T-helper 1 cell (primary cell): ENCODE results near the gene RRM2.
A peak's percentile ranks its signal among the peaks of the same experiment; 100 is the strongest.
"Not testable (repeated sequence)": the region's sequence is repeated elsewhere in the genome, so short reads cannot be mapped to it uniquely, and the experiment has no call there.

Experiments used
- DNase-seq, 5 donors: peaks; one replicate each; pipeline ENCODE4 v3.0.0-alpha.2; 2012 to 2020

RRM2 gene

DNA sequence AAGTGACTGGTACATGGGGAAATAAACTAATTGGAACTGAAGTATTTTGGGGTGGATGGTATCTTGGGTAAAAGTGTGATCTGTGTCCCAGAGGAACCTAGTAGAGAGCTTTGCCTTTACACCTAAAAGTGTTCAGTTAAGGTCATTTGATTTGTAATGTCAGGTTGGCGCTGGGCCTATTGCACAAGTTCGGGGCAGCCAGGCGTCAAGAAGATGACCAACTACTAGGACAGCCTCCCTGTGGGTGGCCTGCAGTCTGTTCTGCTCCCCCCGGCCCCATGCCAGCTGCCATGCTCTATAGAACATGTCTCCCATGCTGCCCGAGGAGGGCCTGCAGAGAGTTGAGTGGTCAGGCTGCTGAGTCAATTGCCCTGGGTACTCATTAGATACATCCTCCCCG is 10.1 kb downstream of the RRM2 start:
- no peak for DNase-seq

DNA sequence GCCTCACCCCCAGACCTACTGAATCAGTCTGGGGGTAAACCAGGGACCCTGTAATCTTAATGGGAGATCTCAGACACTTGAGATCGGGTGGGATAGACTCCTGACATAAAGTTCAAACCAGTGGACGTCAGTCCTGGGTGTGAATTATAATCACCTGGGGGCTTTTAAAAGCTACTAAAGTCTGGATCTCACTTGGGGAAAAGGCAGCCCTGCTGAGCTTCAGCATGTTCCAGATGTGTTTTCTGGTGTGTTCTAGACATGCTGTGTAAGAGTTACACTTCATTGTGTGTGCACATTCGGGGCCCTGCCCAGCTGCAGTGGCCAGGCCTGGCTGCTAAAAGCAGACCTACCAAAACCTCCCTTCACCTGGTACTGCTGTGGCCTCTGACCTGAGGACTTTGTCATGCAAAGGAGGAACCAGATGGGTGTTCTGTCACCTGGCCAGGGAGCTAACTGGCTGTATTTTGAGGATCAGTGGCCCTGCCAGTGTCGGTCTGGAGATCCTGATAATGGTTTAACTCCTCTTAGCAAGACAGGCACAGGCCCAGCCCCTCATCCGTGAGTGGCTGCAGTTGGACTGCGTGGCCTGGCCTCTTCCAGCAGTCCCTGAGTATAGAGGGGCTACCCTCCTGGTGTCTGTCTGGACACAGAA is 10.6 kb downstream of the RRM2 start:
- DNase-seq, result no peak

DNA sequence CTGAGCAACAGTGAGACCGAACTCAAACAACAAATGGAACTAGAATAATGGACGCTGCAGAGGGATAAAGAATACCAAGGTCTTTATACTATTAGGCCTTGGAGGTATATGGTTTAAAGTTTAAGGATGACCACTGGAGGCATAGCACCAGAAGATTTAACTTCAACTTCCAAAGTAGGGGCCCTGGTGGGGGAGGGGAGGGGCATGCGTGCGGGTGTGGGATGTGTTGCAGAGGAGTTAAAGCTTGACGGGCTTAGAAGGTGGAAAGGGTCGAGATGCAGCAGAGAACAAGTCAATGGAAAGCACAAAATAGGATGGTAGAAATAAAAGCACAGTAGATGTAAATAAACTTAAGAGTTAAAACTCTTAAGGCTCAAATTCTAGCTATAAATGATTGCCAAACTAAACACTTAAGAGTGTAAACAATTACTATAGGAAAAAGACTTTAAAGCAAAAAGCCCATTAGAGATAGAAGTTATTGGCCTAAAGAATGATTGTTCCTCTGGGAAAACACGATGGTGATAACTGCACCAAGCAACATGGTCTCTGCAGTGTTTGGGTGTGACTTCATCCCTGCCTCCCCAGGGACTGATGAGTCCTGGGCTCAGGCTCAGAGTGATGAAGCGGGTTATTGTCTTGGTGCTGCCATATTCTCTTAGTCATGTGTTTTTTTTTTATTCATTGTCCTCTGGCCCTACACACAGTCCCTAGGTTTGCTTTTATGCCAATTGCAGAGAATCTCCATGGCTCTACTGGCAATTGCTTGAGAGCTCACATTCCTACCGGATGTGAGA is 13.0 kb downstream of the RRM2 start:
- no peak for DNase-seq

DNA sequence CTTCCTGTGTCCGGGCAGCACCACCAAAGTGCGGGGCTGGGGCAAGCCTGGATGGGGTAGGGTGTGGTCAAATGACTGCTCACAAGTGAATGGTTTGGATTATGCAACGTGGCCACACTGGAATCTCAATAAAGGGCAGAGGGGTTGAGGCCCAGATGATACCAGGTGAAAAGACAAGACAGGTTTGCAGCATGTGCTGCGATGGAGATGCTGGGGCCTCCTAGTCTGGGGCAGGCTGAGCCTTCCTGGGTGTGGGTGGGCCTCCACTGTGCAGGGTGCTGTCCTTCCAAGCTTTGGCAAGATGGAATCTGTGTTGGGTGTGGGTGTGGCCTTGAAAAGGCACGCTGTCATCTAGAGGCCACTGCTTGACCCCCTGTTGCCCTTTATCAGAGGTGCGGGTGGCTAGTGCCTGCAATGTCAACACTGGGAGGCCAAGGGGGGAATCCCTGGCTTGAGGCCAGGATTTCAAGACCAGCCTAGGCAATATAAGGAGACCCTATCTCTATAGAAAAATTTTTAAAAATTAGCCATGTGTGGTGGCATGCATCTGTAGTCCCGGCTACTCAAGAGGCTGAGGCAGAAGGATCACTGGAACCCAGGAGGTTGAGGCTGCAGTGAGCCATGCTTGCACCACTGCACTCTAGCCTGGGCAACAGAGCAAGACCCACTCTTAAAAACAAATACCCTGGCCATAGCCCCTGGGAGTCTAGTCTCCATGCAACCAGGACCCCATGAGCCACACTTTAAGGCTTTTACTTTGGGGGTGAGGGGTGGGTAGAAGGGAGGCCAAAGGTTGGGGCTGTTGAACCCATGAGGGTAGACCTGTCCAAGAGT is 13.8 kb downstream of the RRM2 start:
- no peak for DNase-seq

DNA sequence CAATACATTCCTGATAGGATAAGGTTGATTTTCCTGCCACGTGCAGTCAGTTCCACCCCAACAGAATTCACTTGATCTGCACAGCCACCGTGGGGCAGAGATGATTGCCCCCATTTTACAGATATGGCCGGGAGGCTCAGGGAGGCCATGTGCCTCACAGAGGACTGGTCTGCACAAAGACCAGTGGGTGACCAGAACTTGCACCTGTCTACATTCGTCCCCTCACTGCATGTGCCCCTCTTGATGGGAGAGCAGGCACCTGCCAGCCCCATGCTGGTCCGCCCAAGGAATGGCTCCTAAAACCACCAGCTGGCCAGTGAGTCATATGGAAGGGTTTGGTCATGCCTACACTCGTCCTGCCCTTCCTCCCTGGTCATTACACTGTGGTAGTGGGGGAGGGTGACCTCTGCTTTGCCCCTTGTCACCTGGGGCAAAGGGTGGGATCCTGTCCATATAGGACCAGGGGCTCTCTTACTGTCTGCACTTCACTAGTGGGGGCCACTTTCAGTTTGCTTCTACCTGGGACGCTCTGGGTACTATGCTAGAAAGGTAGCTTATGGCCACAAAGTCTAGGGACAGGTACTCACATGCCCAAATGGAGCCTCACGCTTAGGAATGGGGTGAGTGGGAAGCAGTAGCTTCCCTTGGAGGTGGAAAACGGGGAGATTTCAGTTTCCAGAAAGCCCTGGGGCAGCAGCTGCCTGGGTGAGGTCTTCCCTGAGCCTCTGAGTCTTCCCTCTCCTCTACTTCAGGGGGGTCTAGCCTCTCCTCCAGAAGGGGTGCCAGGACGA is 14.7 kb downstream of the RRM2 start:
- DNase-seq, result no peak

DNA sequence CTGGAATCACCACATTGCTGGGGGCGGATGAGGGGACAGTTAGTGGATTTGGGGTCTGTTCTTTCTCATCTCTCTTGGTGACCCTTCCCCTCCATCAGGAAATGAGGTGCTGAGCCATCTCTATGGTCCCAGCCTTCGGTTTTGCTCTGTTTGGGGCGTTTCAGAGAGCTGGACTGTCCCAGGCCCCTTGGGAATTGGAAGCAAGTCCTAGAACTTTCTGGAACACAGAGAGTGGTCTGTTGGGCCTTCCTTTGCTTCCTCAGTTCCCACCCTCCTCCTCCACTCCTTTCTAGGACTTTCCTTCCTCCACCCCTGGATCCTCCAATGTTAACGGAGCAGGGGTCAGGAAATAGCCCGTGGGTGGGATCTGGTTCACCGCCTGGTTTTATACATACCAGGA is 17.0 kb downstream of the RRM2 start:
- no peak for DNase-seq

DNA sequence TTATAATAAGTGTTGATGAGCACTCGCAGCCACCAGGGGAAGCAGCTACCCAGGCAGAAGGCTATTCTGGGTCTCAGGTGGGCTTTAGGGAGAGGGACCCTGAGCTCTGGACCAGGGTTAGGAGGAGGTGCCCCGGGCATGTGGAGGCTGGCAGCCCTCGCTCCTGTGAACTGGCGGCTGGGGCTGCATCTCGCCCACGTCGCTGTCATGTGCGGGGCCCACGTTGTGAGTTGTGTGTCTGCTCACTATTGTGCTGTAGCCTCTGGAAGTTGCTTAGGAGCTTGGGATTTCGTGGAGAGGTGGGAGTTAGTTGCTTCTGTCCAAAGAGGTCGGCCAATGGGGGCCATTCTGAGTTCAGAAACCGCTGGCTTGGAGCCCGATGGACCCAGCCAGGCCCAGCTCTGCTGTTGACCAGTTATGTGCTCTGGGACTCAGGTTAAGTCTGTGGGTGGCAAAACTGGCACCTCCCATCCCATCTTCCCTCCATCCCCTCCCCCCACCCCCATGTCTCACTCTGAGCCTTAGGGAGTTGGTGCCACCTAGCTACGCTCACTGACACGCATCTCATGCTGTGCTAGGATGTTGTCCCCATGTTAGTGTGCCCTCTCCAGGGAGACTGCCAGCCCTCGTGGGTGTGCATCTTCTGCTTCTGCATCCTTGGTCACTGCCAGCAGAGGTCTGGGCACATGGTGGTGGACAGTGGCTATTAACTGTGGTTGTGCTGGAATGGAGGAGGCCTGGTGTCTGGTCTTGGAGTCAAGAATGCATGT is 18.5 kb downstream of the RRM2 start:
- no peak for DNase-seq

DNA sequence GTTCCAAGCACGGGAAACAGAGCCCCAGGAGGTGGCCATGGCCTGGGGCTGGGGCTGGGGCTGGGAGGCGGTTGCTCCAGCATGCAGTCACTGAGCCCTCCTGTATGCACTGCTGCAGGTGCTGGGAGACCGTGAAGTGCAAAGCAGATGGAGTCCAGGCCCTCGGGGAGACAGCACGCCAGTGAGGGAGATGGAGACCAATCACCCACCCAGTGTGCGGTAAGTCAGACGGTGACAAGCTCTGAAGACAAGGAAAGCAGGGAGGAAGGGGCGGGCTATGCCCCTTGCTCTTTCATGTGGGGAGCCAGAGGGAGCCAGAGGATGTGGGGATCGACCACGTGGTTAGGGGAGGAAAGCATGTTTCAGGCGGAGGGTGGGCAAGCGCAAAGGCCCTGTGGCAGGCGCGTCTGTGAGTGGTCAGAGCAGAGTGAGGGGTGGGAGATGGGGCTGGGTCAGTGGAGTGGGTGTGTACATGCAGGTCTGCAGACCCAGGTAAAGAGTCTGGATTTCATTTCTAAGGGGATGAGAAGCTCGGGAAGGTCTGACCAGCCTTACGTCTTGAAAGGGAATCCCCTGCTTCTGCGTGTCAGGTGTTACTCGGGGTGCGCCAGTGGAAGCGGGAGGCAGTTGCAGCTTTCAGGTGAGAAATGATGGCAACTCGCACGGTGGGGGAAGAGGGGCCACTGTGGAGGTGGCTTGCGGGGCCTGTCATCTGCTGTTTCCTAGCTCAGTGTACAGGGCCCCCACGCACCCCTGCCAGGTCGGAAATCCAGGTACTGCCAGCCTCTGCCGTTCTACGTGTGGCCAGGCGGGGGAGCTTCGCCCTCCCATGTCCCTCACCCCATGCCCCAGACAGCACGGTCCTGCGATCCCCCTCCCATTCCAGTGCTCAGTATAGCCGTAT is 19.4 kb downstream of the RRM2 start:
- DNase-seq, result peak in 2 of 5 donors; percentile 20 to 33

DNA sequence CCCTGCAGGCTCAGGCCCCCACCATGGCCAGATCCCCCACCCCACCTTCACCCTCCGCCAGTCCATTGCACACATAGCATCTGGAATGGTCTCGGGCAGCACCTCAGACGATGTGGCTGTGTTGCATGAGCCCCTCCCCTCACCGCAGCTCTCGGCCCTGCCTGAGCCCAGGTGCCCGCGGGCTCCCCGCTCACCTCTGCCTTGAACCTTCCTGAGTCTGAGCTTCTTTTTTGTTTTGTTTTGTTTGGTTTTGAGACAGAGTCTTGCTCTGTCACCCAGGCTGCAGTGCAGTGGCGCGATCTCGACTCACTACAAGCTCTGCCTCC is 20.1 kb downstream of the RRM2 start:
- no peak for DNase-seq

DNA sequence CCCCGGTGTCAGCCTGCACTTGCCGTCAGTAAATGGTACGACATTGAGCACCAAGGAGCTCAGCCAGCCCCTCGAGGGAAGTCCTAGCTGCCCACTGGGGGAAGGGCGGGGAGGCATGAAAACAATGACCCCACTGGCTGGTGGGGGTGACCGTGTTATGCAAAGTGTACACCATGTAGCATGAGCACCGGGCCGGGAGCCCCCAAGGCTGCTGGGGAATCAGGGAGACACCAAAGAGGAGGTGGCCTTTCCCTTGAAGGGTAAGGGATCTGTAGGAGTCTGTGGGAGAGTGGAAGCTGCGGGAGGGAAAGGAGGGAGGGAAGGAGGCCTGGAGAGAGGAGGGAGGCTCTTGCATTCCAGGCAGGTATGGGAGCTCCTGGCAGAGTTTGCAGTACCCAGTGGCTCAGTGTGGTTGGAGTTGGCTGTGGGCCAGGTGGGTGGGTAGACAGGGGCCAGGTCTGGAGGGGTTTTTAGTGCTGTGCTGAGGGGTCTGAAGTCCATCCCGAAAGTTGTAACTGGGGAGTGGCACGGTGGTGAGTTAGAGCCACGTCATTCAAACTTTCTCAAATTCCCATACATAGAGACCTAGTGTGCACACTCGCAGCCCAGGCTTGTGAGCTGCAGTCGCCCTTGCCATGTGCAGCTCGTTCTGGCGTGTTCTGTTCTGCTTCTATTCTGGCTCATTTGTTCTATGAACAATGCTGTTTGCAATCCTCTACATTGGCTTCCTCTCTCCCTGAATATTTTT is 22.4 kb downstream of the RRM2 start:
- no peak for DNase-seq

DNA sequence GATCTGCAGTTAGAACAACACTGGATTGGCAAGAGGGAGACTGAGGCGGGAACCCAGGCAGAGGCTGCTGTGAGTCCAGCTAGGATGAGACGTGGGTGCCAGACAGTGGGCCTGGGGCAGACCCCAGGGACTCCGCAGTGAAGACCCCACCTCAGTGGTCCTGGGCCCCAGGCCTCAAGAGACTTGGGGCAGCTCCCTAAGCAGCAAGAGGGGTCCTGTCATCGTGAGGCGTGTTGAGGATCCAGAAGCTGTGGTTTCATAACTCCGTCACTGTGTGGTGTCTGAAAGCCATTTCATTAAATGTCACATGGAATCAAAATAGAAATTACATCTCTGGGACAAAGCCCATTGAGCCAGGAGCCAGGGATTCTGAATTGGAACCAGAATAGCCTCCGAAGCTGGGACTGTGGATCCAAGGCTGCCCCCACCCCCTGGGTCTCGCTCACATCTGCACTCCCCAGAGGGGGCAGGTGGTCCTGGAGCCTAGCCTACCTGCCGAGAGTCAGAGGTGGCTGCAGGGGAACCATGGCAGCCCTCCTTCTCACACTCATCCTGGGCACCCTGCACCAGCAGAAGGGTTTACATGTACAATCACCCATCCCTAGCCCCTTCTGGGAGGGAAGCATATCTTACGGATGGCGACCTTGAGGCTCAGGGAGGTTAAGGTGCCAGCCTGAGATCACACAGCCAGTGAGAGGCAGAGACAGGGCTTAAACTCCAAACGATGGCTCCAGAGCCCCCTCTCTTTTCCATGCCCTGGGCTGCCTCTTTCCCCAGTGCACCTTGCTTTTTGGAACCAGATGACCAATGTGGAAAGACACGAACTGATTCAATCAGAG is 23.2 kb downstream of the RRM2 start:
- no peak for DNase-seq

DNA sequence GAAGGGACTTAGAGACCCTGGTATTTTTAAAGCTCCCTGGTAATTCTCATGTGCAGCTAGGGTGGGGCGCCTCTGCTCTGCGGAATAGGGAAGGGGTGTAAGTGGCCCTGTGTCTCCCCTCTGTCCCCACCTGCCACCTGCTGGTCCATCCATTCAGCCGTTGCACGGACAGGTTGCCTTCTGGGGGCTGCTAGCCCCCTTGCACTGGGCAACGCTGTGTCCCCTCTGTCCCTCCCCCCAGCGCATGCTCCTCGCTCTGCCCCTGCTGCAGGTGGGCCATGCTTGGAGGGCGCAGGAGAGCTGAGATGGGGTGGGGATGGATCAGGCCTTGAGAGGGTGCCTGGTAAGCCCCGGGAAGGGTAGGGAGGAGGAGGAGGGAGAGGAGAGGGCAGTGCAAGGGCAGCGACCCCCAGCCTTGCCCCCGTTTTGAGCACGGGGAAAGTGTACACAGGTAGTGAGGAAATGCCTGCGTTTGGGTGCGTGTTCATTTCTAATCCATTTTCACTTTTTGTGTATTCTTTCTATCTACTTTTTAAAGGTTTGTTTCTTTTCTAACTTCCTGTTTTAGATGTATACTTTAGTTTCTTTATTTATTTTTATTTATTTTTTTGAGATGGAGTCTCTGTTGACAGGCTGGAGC is 23.9 kb downstream of the RRM2 start:
- DNase-seq, result no peak

DNA sequence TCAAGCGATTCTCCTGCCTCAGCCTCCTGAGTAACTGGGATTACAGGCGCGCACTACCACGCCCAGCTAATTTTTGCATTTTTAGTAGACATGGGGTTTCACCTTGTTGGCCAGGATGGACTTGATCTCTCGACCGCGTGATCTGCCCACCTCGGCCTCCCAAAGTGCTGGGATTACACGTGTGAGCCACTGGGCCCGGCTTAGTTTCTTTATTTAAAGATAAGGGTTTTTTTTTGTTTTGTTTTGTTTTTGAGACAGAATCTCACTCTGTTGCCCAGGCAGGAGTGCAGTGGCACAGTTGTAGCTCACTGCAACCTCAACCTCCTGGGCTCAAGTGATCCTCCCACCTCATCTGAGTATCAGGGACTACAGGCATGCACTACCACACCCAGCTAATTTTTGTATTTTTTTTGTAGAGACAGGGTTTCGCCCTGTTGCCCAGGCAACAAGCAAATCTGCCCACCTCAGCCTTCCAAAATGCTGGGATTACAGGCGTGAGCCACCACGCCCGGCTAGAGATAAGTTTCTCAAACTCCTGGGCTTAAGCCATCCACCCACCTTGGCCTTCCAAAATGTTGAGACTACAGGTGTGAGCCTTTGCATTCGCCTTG is 24.6 kb downstream of the RRM2 start:
- not testable (repeated sequence) for DNase-seq

DNA sequence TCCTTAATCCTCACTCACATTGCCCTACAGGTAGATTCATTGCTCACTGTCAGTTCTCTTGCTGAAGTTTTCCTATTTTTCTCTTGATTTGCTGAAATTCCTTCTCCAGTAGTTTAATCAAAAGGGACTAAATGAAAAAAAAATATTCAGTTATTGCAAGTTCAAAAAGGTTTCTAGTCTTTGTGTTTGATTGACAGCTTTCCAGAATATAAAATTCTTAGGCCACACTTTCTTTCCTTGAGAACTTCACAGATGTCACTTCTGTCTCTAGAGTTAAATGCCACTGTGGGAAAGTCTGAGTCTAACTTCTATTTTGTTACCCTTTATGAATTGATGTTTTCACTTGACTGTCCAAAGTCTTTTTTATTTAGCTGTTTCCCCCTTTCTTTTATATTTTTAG is 25.7 kb downstream of the RRM2 start:
- DNase-seq, result no peak

DNA sequence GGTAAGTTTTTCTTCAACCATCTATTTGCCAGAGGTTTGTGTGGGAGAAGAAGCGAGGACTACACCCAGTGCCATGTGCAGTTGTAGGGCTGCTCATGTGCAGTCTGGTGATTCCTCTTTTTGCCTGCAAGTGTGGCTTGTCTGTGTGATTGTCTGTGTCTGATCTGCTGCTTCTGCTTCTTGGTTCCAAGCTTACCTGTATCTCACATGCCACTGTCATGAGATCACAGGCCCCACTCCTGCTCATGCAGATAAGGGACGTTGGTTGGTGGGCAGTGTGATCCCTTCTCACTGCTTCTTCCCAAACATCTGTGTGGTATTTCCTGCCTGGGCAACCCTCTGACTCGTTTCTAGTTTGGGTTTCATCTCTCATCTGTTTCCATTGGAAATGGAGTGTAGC is 27.1 kb downstream of the RRM2 start:
- no peak for DNase-seq

DNA sequence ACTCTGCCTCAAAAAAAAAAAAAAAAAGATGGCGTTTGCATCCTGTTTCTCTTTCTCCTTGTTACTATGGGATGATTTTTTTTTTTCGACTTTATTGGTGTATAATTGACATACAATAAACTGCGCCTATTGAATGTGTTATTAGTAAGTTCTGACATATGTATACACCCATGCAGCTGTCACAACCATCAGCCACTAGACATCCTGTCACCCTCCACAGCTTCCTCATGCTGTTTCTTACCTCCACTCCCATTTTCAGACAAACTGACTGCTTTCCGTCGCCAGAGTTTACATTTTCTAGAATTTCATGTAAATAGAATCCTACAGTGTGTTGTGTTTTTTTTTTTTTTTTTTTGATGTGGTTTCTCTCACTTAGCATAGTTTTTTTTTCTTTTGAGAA is 27.9 kb downstream of the RRM2 start:
- DNase-seq, result no peak

DNA sequence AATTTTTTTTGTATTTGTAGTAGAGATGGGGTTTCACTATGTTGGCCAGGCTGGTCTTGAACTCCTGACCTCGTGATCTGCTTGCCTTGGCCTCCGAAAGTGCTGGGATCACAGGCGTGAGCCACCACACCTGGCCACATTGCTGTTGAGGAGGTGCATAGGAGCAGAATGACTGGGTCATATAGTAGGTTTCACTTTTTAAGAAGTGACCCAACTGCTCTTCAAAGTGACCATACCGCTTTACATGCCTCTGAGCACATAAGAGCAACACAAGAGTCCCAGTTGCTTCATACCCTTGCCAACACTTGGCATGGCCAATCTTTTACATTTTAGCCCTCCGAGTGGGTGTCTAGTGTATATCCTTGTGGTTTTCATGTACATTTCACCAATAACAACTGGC is 28.9 kb downstream of the RRM2 start:
- DNase-seq, result no peak

DNA sequence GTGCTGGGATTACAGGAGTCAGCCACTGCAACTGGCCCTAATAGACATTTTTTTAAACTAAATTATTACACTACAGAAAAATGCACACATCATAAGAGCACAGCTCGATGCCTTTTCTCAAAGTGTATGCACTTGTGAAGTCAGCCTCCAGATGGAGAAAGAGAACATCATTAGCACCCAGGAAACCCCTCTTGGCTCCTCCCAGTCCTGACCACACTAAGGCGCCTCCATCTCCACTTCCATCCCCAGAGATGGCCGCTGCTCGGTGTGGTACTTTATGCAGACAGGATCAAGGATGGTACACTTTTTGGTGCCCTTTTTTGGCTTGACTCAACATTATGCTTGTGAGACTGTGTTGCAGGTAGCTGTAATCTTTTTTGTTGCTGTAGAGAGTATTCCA is 34.8 kb downstream of the RRM2 start:
- DNase-seq, result no peak
